ENCODE data around the gene NXT2. TPM values are rescaled to one million over a fixed set of nuclear protein-coding genes. Genes with fewer than 3 reads are reported as not detected.
"Not testable (repeated sequence)": the region's sequence is repeated elsewhere in the genome, so short reads cannot be mapped to it uniquely, and the experiment has no call there.

Gene NXT2
- polyA plus RNA-seq (ENCODE audit: insufficient read length in 4 of 4) = 10 to 100 TPM; 17.2 to 23.2 (median 22.3) TPM

- peak; percentile 76 to 84 (median 80) for DNase-seq (ENCODE audit: low read depth in 4 of 4, low spot score in 3 of 4)
Measured at GRCh38 chrX:109536439-109537323, at the start of gene NXT2. Gene NXT2 (plus strand): TSS chrX:109536844. CDS start chrX:109537007, 163 bp downstream.

- no peak for DNase-seq (ENCODE audit: low read depth in 4 of 4, low spot score in 3 of 4)
Measured at GRCh38 chrX:109487640-109488039, 49.0 kb upstream of the NXT2 start.

GRCh38 chrX:109489174-109489573, 47.5 kb upstream of the NXT2 start:
- DNase-seq (ENCODE audit: low read depth in 4 of 4, low spot score in 3 of 4) = no peak

GRCh38 chrX:109498434-109498833, 38.2 kb upstream of the NXT2 start:
- no peak for DNase-seq (ENCODE audit: low read depth in 4 of 4, low spot score in 3 of 4)

- DNase-seq (ENCODE audit: low read depth in 4 of 4, low spot score in 3 of 4) = no peak
Measured at GRCh38 chrX:109501176-109501575, 35.5 kb upstream of the NXT2 start.

- no peak for DNase-seq (ENCODE audit: low read depth in 4 of 4, low spot score in 3 of 4)
Measured at GRCh38 chrX:109508915-109509314, 27.7 kb upstream of the NXT2 start.

GRCh38 chrX:109511113-109511512, 25.5 kb upstream of the NXT2 start:
- no peak for DNase-seq (ENCODE audit: low read depth in 4 of 4, low spot score in 3 of 4)

GRCh38 chrX:109519001-109519400, 17.6 kb upstream of the NXT2 start:
- DNase-seq (ENCODE audit: low read depth in 4 of 4, low spot score in 3 of 4) = no peak

- no peak for DNase-seq (ENCODE audit: low read depth in 4 of 4, low spot score in 3 of 4)
Measured at GRCh38 chrX:109533005-109533404, 3.6 kb upstream of the NXT2 start.

GRCh38 chrX:109533631-109534030, 3.0 kb upstream of the NXT2 start:
- DNase-seq (ENCODE audit: low read depth in 4 of 4, low spot score in 3 of 4) = no peak

GRCh38 chrX:109534933-109535332, 1.7 kb upstream of the NXT2 start:
- no peak for DNase-seq (ENCODE audit: low read depth in 4 of 4, low spot score in 3 of 4)

GRCh38 chrX:109535578-109535977, 1.1 kb upstream of the NXT2 start:
- no peak for DNase-seq (ENCODE audit: low read depth in 4 of 4, low spot score in 3 of 4)

- peak in 1 of 4 donors; percentile 46 for DNase-seq (ENCODE audit: low read depth in 4 of 4, low spot score in 3 of 4)
Measured at GRCh38 chrX:109537324-109537665, 651 bp downstream of the NXT2 start.

- DNase-seq (ENCODE audit: low read depth in 4 of 4, low spot score in 3 of 4) = not testable (repeated sequence)
Measured at GRCh38 chrX:109539007-109539406, 2.4 kb downstream of the NXT2 start.

GRCh38 chrX:109553862-109554261, 17.2 kb downstream of the NXT2 start:
- no peak for DNase-seq (ENCODE audit: low read depth in 4 of 4, low spot score in 3 of 4)

- DNase-seq (ENCODE audit: low read depth in 4 of 4, low spot score in 3 of 4) = not testable (repeated sequence)
Measured at GRCh38 chrX:109576083-109576482, 39.4 kb downstream of the NXT2 start.

GRCh38 chrX:109577055-109577454, 40.4 kb downstream of the NXT2 start:
- DNase-seq (ENCODE audit: low read depth in 4 of 4, low spot score in 3 of 4) = no peak

- DNase-seq (ENCODE audit: low read depth in 4 of 4, low spot score in 3 of 4) = no peak
Measured at GRCh38 chrX:109578916-109579315, 42.3 kb downstream of the NXT2 start.

GRCh38 chrX:109585488-109585887, 48.8 kb downstream of the NXT2 start:
- no peak for DNase-seq (ENCODE audit: low read depth in 4 of 4, low spot score in 3 of 4)

- no peak for DNase-seq (ENCODE audit: low read depth in 4 of 4, low spot score in 3 of 4)
Measured at GRCh38 chrX:109590176-109590575, 53.5 kb downstream of the NXT2 start.
